GM19351 (cell line): ENCODE data around the gene CASZ1.

ENCODE experiments used
- ATAC-seq: cut with Tn5 transposase; IDR thresholded peaks from one replicate; pipeline ENCODE4 v1.9.1; 2021; ENCODE audit warnings: mild to moderate bottlenecking, moderate library complexity; ENCODE audit not compliant: unreplicated experiment

CASZ1 gene

GRCh38 chr1:10662090-10662688, 134.3 kb downstream of the CASZ1 start:
- ATAC-seq: no peak

- ATAC-seq: no peak
Observed at GRCh38 chr1:10661453-10661852, 135.0 kb downstream of the CASZ1 start.

GRCh38 chr1:10659646-10660540, 136.6 kb downstream of the CASZ1 start:
- no peak for ATAC-seq

- ATAC-seq: no peak
Observed at GRCh38 chr1:10659218-10659617, 137.2 kb downstream of the CASZ1 start.

- ATAC-seq: no peak
Observed at GRCh38 chr1:10658396-10659066, 137.9 kb downstream of the CASZ1 start.

GRCh38 chr1:10657088-10657847, 139.2 kb downstream of the CASZ1 start:
- ATAC-seq: no peak

GRCh38 chr1:10656431-10656830, 140.0 kb downstream of the CASZ1 start:
- no peak for ATAC-seq

GRCh38 chr1:10655002-10655401, 141.4 kb downstream of the CASZ1 start:
- no peak for ATAC-seq

GRCh38 chr1:10653370-10654125, 142.9 kb downstream of the CASZ1 start:
- ATAC-seq: no peak

DNA sequence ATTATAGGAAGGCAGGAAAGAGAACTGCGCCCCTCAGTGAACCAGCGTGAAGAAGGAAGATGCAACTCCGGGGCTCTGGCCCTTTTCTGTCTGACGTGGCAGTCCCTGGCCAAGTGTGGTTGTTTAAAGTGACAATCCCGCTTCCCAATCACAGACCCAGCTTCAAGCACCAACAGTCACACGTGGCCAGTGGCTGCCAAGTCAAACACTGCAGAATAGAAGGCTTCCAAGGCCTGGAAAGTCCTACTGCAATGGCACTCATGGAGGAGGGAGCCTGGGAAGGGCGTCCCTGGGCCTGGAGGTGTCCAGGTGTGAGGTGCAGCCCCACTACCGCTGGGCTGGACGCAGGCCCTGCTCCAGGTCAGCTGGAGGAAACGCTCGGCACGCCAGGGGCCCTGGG, 143.8 kb downstream of the CASZ1 start:
- no peak for ATAC-seq

GRCh38 chr1:10651793-10652192, 144.7 kb downstream of the CASZ1 start:
- no peak for ATAC-seq

DNA sequence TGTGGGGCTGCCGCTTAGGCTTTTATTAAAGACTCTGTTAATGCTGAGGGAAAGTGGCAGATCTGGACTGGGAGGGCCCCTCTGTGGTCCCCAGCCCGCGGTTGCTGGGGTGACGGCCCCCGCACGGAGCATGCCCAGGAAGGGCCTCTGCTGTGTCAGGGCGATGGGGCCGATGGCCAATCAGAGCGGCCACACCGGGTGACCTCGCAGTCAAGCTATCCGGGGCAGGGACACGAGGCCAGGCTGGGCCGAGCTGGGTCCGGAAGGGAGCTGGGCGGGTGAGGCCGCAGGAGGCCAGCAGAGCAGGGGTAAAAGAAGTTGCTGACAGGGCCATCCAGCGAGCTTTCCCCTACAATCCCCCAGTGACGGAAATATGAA, 145.1 kb downstream of the CASZ1 start:
- no peak for ATAC-seq

DNA sequence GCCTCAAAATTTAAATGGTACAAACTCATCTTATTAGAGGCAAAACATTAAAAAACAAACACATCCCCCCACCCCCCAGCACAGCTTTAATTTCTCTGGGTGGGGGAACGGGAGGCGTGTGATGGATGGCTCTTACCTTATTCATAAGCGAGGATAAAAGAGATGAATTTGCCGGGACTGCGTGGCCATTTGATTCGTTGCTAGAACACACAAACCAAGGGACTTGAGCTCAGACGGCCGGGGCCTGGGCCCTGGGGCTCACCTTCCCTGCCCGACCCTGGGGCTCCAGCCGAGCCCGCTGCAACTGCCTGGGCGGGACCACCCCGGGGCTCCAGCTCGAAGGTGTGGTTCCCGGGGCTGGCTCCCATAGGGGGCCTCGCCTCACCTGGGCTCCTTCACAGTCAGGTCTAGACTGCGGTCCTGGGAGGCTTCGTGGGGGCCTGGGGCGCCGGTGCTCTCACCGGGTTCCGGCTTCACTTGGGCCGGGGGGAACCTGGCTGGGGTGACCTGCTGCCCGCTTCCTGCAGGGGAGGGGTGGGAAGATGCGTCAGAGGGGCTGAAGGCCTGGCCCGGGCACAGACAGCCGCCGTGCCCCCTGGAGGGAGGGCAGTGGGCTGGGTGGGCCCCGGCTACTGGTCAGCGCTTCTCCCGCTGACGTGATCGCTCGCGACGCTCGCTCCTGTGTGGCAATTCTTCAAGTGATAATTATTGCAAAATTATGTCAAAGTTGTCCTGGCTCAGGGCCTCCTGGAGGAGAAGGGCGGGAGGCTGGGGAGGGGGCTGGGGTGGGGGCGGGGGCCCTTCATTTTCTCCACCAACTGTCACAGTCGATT, 145.7 kb downstream of the CASZ1 start:
- ATAC-seq: no peak

- no peak for ATAC-seq
Observed at GRCh38 chr1:10649517-10650201, 146.8 kb downstream of the CASZ1 start.

DNA sequence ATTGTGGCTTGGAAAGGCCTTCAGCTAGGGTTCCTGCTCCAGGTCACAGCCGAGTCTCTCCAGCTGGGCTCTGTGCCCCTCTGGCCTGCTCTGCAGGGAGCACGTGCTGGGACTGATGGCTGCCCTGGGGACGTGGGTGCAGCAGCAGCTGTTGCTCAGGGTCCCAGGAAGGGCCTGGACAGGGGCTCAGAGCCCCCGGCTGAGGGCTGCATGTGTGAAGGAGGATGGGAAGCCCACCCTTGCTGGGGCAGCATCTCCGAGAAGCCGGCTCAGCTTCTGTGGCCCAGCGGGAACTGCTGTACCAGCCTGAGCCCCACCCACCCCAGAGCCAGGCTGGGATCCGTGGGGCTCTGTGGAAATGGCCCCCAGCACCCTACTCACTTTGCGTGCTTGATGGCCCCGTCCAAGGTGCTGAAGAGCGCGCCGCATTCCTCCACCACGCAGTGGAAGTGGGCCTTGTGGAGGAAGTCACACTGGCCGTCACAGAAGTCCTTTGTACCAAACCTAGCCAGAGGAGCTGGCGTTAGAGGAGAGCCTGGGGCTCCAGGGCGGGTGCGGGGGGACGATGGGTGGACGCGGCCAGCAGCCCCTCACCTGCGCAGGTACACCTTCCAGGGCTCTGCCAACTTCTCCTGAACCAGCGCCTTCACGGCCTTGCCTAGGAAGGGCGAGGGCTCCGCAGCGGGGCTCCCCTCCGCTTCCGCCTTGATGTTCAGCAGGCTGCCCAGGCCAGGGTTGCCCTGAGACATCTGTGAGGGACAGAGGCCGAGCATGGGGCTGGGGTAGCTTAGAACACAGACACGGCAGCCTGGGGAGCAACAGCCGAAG, 147.5 kb downstream of the CASZ1 start:
- ATAC-seq: no peak

GRCh38 chr1:10647414-10648170, 148.9 kb downstream of the CASZ1 start:
- ATAC-seq: no peak

GRCh38 chr1:10646347-10646861, 150.0 kb downstream of the CASZ1 start:
- ATAC-seq: no peak
